Hepatocyte (in vitro differentiated cells): ENCODE measurements around the gene AVPI1. TPM values are rescaled to one million over a fixed set of nuclear protein-coding genes. Genes with fewer than 3 reads are reported as not detected.
"Not testable (repeated sequence)": the region's sequence is repeated elsewhere in the genome, so short reads cannot be mapped to it uniquely, and the experiment has no call there.

Experiments used
- DNase-seq: peaks from one replicate; pipeline ENCODE4 v3.0.0-alpha.2; 2016; ENCODE audit warnings: low spot score
- H2AFZ ChIP-seq: fragments of 200-600 bp; sonication (generic); 2 replicates; pipeline ENCODE4 v1.6.0; 2016; ENCODE audit warnings: antibody characterized with exemption, mild to moderate bottlenecking
- H3K27ac ChIP-seq: fragments of 200-600 bp; sonication (generic); 2 replicates; pipeline ENCODE4 v1.5.1; 2016; ENCODE audit warnings: mild to moderate bottlenecking
- H3K27me3 ChIP-seq: fragments of 200-600 bp; sonication (generic); 2 replicates; pipeline ENCODE4 v1.6.1; 2016
- H3K36me3 ChIP-seq: fragments of 200-600 bp; sonication (generic); replicated peaks from 2 replicates; pipeline ENCODE4 v1.5.1; 2016; ENCODE audit warnings: low read depth; ENCODE audit not compliant: insufficient read depth
- H3K4me1 ChIP-seq: fragments of 200-600 bp; sonication (generic); 2 replicates; pipeline ENCODE4 v1.5.1; 2016; ENCODE audit warnings: mild to moderate bottlenecking, moderate library complexity; ENCODE audit not compliant: insufficient read depth
- H3K4me2 ChIP-seq: fragments of 200-600 bp; sonication (generic); 2 replicates; pipeline ENCODE4 v1.6.0; 2016
- H3K4me3 ChIP-seq: fragments of 200-600 bp; sonication (generic); 2 replicates; pipeline ENCODE4 v1.5.1; 2016; ENCODE audit warnings: mild to moderate bottlenecking
- H3K79me2 ChIP-seq: fragments of 200-600 bp; sonication (generic); 2 replicates; pipeline ENCODE4 v1.6.0; 2017; ENCODE audit warnings: mild to moderate bottlenecking
- H3K9me2 ChIP-seq: fragments of 200-600 bp; sonication (generic); replicated peaks from 2 replicates; pipeline ENCODE4 v1.6.0; 2017; ENCODE audit warnings: mild to moderate bottlenecking; ENCODE audit not compliant: insufficient read depth
- H3K9me3 ChIP-seq: fragments of 200-600 bp; sonication (generic); 2 replicates; pipeline ENCODE4 v1.5.1; 2016; ENCODE audit warnings: low read depth, mild to moderate bottlenecking
- H4K20me1 ChIP-seq: fragments of 200-600 bp; sonication (generic); 2 replicates; pipeline ENCODE4 v1.6.0; 2016; ENCODE audit warnings: mild to moderate bottlenecking; ENCODE audit not compliant: insufficient read depth, poor library complexity, severe bottlenecking
- CTCF ChIP-seq: fragments of 200-600 bp; sonication (generic); IDR thresholded peaks from 2 replicates; pipeline ENCODE4 v1.5.1; 2016; ENCODE audit warnings: antibody characterized with exemption, mild to moderate bottlenecking; ENCODE audit not compliant: poor library complexity
- EZH2 ChIP-seq: fragments of 200-600 bp; sonication (generic); IDR thresholded peaks from 2 replicates; pipeline ENCODE4 v1.6.1; 2016; ENCODE audit warnings: antibody characterized with exemption, mild to moderate bottlenecking, borderline replicate concordance
- EZH2phosphoT487 ChIP-seq: fragments of 200-600 bp; sonication (generic); IDR thresholded peaks from one replicate; pipeline ENCODE4 v1.6.1; 2018; ENCODE audit warnings: antibody characterized with exemption, mild to moderate bottlenecking, low read depth, moderate library complexity; ENCODE audit not compliant: unreplicated experiment, severe bottlenecking
- WGBS: methylation state at CpG from one replicate; pipeline ENCODE4 v1.1.6; 2016; ENCODE audit warnings: low lambda C conversion rate; ENCODE audit errors: missing lambda C conversion rate; 5-methylcytosine and 5-hydroxymethylcytosine counted together
- polyA plus RNA-seq: library from polyadenylated mRNA; unstranded; fragments of >200 nt; fragmentation: Nextera tagmentation; extraction: Ambion mirVana; gene quantifications from 2 replicates; pipeline ENCODE4 v1.2.1, GENCODE V29; 2016
- total RNA-seq: library from RNA; depleted of rRNA; stranded (reverse); fragments of >200 nt; gene quantifications from 2 replicates; pipeline ENCODE4 v1.2.3, GENCODE V29; 2014

The AVPI1 gene
- total and polyA plus RNA-seq, 2 experiments from 2014 or later = 26.4 to 34.1 TPM

GRCh38 chr10:97703398-97704067 is 16.5 kb upstream of the AVPI1 start:
- Histone ChIP-seq H3K4me2 (no peak overlapping the region), H3K36me3 (no peaks in the 10 kb centered on the region), H3K4me1 (no peaks in the 10 kb centered on the region), H3K27ac (no peak overlapping the region), H3K4me3 (no peak overlapping the region), H2AFZ (no peak overlapping the region), H4K20me1 (no peaks in the 10 kb centered on the region), H3K27me3 (no peaks in the 10 kb centered on the region), H3K9me3 (no peaks in the 10 kb centered on the region), H3K9me2 (no peaks in the 10 kb centered on the region), H3K79me2 (no peaks in the 10 kb centered on the region)
- no peak for TF ChIP-seq CTCF
- TF ChIP-seq EZH2 = no peak
- TF ChIP-seq EZH2phosphoT487 = no peak
- 92% methylated on average over 7 of the region's 7 CpGs for WGBS
- no peak for DNase-seq

GRCh38 chr10:97701438-97702069 is 14.5 kb upstream of the AVPI1 start:
- Histone ChIP-seq H3K4me1 (no peaks in the 10 kb centered on the region), H3K27ac (no peak overlapping the region), H3K4me3 (no peak overlapping the region), H3K79me2 (no peaks in the 10 kb centered on the region), H3K9me2 (no peaks in the 10 kb centered on the region), H3K9me3 (no peaks in the 10 kb centered on the region), H3K36me3 (no peaks in the 10 kb centered on the region), H3K27me3 (no peaks in the 10 kb centered on the region), H3K4me2 (no peak overlapping the region), H4K20me1 (no peaks in the 10 kb centered on the region), H2AFZ (no peak overlapping the region)
- peak; percentile 87 for DNase-seq
- no peak for TF ChIP-seq EZH2
- TF ChIP-seq CTCF = peak; percentile 82
- WGBS = 54% methylated on average over 12 of the region's 12 CpGs

GRCh38 chr10:97698072-97698655 is 11.1 kb upstream of the AVPI1 start:
- not testable (repeated sequence) for H3K36me3 ChIP-seq, H3K9me2 ChIP-seq, DNase-seq, H3K79me2 ChIP-seq, H3K4me2 ChIP-seq, H3K27me3 ChIP-seq, H2AFZ ChIP-seq, H4K20me1 ChIP-seq, H3K9me3 ChIP-seq, H3K4me3 ChIP-seq, H3K4me1 ChIP-seq, H3K27ac ChIP-seq
- 86% methylated on average over 11 of the region's 11 CpGs for WGBS

- Histone ChIP-seq H2AFZ (no peak overlapping the region), H3K27me3 (no peaks in the 10 kb centered on the region), H3K4me2 (no peak overlapping the region), H3K4me1 (peaks cover 25% of the 10 kb centered on the region), H3K9me2 (no peaks in the 10 kb centered on the region), H3K9me3 (no peaks in the 10 kb centered on the region), H3K36me3 (no peaks in the 10 kb centered on the region), H4K20me1 (no peaks in the 10 kb centered on the region), H3K4me3 (no peak overlapping the region), H3K79me2 (peaks cover 14% of the 10 kb centered on the region), H3K27ac (no peak overlapping the region)
- WGBS = 83% methylated on average over 3 of the region's 3 CpGs
- TF ChIP-seq CTCF (no peak), EZH2 (no peak), EZH2phosphoT487 (no peak)
- DNase-seq = no peak
Measured at GRCh38 chr10:97690133-97690532, 3.1 kb upstream of the AVPI1 start.
